NCI-H2081 (cell line): ENCODE results near the gene MAP2.

Source experiments
- DNase-seq, 2 experiments: peaks; one replicate each; lab custom pipeline; 2025; lab: John Stamatoyannopoulos, UW

Gene MAP2

GRCh38 chr2:209661286-209661894, 237.5 kb downstream of the MAP2 start:
- DNase-seq: peak; percentile 29 to 79

- DNase-seq: no peak
These were observed 238.2 kb downstream of the MAP2 start for GRCh38 chr2:209662021-209662420.

GRCh38 chr2:209663139-209663538, 239.3 kb downstream of the MAP2 start:
- no peak for DNase-seq

GRCh38 chr2:209663656-209664055, 239.8 kb downstream of the MAP2 start:
- no peak for DNase-seq

- no peak for DNase-seq
These were observed 242.4 kb downstream of the MAP2 start for GRCh38 chr2:209666296-209666695.

- peak in 1 of 2 experiments; percentile 21 for DNase-seq
These were observed 247.3 kb downstream of the MAP2 start for GRCh38 chr2:209671020-209671680.

- DNase-seq: no peak
These were observed 250.0 kb downstream of the MAP2 start for GRCh38 chr2:209673811-209674210.

- DNase-seq: no peak
These were observed 256.7 kb downstream of the MAP2 start for GRCh38 chr2:209680596-209680995.

GRCh38 chr2:209681201-209681735, 257.4 kb downstream of the MAP2 start:
- no peak for DNase-seq

GRCh38 chr2:209682646-209683045, 258.8 kb downstream of the MAP2 start:
- no peak for DNase-seq

GRCh38 chr2:209685340-209685739, 261.5 kb downstream of the MAP2 start:
- DNase-seq: no peak

- no peak for DNase-seq
These were observed 262.1 kb downstream of the MAP2 start for GRCh38 chr2:209685963-209686362.

GRCh38 chr2:209686448-209686847, 262.6 kb downstream of the MAP2 start:
- DNase-seq: no peak

GRCh38 chr2:209687323-209687969, 263.6 kb downstream of the MAP2 start:
- no peak for DNase-seq

GRCh38 chr2:209688385-209688784, 264.5 kb downstream of the MAP2 start:
- no peak for DNase-seq

- DNase-seq: no peak
These were observed 266.3 kb downstream of the MAP2 start for GRCh38 chr2:209690029-209690754.

- no peak for DNase-seq
These were observed 270.9 kb downstream of the MAP2 start for GRCh38 chr2:209694748-209695147.

- no peak for DNase-seq
These were observed 273.2 kb downstream of the MAP2 start for GRCh38 chr2:209696836-209697711.

- DNase-seq: no peak
These were observed 278.9 kb downstream of the MAP2 start for GRCh38 chr2:209702775-209703174.

- DNase-seq: no peak
These were observed 289.4 kb downstream of the MAP2 start for GRCh38 chr2:209713219-209713618.

GRCh38 chr2:209719034-209719433, 295.2 kb downstream of the MAP2 start:
- no peak for DNase-seq
